ENCODE data around the gene LRRC8A.
"Not testable (repeated sequence)": the region's sequence is repeated elsewhere in the genome, so short reads cannot be mapped to it uniquely, and the experiment has no call there.

LRRC8A gene

DNA sequence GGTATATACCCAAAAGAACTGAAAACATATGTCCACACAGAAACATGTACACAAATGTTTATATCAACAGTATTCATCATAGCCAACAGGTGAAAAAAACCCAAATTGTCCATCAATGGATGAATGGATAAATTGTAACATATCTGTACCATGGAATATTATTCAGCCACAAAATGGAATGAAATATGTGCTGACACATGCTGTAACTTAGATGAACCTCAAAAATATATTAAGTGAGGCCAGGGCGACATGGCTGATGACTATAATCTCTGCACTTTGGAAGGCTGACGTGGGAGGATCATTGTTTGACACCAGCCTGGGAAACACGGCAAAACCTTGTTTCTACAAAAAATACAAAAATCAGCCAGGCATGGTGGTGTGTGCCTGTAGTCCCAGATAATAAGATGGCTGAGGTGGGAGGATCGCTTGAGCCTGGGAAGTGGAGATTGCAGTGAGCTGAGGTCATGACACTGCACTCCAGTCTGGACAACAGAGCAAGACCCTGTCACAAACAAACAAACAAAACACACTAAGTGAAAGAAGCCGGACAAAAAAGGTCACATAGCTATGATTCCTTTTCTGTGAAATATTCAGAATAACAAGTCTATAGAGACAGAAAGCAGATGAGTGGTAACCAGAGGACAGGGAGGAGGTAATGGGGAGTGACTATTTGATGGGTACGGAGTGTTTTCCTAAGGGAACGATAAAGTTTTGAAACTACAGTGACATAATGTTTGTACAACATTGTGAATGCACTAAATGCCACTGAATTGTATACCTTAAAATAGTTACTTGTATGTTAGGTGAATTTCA, 11.6 kb upstream of the LRRC8A start:
- no peak for DNase-seq

DNA sequence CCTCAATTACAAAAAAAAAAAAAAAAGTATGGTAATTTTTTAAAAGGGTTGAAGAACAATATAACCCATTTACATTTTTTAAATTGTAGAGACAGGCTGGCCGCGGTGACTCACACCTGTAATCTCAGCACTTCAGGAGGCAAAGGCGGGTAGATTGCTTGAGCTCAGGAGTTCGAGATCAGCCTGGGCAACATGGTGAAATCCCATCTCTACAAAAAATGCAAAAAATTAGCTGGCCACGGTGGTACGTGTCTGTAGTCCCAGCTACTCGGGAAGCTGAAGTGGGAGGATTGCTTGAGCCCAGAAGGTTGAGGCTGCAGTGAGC, 11.0 kb upstream of the LRRC8A start:
- DNase-seq, result not testable (repeated sequence)

DNA sequence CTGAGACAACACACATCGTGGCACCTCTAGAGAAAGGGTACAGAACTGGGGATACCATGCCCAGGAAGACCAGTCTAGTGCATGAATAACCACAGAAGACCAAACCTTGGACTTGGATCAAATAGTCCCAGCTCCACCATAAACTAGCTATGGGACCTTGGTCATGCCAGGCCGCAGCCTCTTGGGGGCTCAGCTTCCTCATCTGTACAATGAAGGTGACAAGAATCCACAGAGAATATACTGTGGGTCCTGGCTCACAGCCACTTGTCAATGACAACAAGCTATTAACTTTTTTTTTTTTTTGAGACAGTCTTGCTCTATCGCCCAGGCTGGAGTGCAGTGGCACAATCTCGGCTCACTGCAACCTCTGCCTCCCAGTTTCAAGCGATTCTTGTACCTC, 4.1 kb upstream of the LRRC8A start:
- no peak for DNase-seq

DNA sequence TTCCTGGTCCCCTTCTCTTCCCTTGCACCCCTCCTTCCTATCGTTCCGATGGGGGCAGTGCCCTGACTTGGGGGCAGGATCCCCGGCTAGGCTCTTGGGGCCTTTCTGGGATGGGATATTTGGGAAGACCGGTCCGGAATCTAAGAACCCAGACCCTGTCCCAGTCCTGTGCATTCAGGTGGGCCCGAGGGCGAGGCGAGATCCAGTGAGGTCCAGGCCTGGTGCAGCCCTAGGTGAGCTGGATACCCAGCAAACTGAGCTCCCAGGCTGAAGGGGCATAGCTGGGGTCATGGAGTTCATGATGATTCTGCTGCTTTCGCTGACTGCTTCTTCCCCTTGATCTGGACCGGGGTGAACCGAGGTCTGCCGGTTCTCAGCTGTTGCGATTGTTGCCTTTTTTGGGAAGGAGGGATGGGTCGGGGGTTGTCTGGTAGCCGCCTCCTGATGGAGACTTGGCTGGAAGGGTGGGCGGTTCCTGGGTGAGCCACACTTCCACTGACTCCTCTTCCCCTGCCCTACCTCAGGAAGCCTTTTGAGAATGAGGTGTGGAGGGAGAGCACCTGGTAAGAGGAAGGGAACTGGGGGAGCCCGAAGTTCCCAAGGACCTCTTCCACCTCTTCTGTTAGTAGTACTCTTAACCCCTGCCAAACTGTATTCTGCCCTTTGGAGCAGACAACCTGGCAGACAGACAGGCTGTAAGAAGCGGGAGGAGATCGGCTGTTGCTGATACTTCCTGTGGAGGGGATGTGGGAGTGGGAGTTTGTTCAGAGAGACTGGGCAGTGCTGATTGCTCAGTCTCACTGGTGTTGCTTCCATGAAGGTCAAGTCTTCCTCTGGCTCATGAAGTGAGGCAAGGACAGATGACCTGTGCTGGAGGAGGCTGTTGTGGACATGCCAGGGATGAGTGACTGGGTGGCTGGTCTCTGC, 1.0 kb downstream of the LRRC8A start:
- no peak for DNase-seq

DNA sequence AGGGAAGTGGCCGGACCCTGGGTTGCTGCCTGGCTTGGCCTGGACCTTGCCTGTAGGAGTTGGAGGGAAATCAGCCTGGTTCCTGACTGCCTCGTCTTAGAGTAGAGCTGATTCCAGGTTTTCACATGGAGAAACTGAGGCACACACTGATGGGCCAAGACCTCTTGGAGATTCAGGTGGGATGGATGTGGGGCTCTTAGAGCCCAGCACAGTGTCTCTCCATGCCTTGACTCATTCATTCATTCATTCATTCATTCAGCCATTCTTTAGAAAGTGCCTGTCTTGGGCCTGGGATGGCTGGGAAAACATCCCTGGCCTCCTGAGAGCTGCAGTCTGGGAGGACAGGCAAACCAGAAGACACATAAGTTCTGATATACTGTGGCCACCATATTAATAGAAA, 2.2 kb downstream of the LRRC8A start:
- no peak for DNase-seq

DNA sequence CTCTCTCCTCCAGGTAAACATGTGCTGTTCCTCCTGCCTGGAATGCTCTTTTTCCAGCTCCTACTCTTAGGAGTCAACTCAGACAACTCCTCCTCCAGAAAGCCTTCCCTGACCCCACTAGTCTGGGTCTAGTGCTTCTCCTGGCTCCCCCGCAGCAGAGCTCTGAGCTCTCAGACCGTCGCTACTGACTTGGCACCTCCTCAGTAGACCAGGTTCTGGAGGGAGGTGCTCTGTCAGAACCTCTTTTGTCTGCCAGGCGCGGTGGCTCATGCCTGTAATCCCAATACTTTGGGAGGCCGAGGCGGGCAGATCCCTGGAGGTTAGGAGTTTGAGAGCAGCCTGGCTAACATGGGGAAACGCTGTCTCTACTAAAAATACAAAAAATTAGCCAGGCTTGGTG, 3.4 kb downstream of the LRRC8A start:
- no peak for DNase-seq

DNA sequence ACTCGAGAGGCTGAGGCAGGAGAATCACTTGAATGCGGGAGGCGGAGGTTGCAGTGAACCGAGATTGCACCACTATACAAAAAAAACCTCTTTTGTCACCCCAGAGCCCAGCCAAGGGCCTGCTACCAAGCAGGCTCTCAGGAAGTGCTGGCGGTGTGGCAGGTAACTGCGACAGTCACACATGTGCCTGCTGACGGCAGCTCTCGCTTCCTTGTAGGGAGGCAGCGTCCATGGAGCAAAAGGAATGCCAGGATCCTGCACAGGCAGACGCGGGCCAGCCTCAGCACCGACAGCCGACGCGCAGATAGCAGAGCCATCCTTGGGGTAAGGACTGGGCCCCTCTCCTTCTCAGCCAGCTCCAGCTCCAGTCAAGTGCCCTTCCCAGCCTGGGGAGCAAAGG, 3.9 kb downstream of the LRRC8A start:
- no peak for DNase-seq

DNA sequence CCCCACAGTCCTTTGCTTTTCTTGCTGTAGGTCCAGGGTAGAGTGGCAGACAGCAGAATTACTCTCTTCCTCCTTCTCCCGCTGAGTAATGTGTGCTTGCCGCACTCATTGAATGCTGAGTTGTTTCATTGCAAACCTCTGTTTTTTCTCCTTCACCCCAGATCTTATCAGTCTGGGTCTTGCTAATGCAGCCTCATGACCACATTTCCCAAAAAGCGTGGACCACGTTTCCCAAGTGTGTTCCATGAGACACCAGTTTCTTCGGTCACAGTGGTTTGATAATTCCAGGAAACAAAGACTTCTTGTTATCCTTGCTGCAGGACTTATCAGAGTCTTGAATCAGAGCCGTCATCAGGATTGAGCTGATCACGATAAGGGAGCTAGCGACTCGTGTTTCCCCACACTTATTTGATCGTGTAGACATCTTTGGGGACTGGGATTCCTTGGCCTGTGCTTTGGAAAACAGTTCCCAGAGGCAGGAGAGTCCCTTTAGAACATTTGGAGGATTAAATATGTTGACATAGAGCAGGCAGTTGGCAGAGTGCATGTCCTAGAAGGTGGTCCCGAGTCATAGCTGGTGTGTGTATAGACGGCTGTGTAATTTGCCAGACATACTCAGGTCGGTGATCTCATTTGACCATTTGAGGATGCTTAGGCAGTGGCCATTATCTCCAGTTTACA, 4.4 kb downstream of the LRRC8A start:
- no peak for DNase-seq

DNA sequence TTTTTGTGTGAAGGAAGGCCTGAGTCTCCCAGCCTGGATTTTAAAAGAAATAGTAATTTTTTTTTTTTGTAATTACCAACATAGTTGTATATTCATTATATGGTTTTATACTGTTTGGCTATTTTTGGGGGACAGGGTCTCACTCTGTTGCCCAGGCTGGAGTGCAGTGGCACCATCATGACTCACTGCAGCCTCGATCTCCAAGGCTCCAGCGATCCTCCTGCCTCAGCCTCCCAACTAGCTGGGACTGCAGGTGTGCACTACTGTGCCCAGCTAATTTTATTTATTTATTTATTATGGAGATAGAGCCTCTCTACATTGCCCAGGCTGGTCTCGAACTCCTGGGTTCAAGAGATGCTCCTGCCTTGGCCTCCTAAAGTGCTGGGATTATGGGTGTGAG, 5.1 kb downstream of the LRRC8A start:
- no peak for DNase-seq

DNA sequence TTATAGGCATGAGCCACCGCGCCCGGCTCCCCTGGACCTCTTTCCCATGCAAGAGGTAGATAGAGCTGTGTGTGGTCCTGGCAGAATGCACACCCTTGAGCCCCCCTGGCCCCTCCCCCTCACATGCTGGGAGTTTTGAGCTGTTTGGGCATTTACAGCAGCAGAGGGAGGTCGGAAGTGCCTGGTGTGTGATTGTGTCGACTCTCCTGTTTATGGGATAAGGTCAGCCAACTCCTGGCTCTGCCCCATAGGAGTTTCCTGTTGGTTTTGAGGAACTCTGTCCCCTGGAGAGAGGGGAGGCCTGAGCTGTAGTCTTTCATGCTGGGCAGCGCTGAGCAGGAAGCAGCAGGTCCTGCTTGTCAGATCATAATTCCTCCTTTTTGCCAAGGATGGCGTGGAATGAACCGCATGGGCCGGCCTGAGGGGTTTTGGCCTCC, 6.0 kb downstream of the LRRC8A start:
- no peak for DNase-seq

DNA sequence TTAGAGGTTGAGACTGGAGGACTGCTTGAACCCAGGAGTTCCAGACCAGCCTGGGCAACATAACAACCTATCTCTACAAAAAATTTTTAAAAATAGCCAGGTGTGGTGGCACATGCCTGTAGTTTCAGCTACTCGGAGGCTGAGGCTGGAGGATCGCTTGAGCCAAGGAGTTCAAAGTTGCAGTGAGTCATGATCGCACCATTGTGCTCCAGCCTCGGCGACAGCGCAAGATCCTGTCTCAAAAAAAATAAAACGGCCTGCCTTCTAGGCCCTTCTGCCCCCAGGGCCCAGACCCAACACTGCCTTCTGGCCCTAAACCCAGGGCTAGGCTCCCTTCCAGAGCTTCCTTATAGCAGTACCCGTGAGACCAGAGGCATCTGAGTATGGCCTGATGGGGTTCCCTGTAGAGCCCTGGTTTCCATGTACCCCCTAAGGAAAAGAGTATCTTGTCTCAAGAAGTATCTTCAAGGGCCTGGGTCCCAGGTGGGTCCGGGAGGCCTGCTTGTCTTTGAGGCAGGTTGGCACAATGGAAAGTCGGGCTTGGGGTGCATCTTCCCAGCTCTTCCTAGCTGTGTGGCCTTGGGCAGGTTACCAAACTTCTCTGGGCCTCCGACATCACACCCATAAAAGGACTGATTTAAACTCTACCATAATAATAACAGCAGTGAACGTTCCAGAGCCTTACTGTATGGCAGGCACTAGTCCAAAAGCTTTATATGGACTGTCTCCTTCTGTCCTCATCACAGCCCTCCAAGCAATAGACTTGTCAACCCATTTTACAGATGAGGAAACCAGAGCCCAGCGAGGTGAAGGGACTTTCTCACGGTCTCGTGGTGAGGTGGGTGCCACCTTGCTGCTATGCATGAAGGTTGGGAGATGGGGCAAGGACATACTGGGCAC, 9.6 kb downstream of the LRRC8A start:
- DNase-seq, result no peak

DNA sequence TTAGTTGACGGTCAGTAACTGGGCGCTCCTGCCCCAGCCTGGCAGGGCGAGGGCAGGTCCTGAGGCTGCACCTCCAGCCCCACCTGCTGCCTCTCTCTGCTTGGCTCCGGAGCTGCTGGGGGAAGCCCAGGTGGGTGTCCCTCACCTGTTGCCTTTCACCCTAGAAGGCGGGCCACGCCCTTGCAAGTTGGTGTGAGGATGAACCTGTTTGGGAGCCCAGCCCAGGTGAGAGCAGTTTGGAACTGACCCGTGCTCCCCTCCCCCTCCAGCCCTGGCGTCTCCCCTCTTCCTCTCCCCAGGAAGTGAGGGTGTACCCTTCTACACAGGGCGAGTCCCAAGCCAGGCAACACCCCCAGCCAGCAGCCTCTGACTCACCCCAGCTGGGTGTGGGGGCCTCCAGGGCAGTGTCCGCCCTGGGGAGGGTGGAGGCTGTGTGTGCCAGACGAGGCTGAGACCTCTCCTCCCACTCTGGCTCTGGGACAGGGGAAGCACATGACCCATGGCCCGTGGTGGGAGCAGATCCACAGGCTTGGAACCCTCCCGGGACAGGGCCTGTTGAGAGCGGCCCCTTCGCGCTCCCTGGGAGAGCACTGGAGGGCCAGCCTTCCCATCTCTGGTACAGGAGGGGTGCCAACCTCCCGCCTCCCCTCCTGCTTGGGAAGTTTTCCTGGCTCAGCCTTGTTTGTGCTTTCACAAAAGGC, 10.4 kb downstream of the LRRC8A start:
- peak; percentile 77 for DNase-seq

DNA sequence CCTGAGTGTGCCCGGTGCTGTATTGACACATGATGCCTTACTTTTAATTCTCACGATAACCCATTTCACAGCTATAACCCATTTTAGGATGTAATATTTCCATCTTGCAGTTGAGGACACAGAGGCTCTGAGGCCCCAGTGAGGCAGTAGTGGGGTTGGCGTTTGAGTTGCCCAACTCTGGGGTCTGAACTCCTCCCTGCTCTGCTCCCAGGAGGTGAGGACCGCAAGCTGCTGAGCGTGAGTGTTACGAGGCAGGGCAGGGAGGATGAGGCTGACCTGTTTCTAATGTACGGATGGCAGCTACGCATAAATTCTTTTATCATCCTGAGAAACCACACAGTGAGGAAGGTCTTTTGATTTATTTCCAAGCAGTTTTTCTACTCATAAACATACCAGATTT, 11.4 kb downstream of the LRRC8A start:
- DNase-seq, result no peak

DNA sequence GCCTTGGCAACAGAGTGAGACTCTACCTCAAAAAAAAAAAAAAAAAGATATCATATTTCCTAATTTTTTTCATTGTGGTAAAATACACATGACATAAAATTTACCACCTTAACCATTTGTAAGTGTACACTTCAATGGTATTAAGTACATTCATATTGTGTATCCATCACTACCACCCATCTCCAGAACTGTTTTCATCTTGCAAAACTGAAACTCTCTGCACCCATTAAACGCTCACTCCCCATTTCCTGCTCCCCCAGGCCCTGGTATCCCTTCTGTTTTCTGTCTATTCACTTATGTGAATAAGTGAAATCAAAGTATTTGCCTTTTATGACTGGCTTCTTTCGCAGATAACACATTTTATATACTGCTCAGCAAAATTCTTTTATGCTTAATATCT, 12.8 kb downstream of the LRRC8A start:
- DNase-seq, result no peak

DNA sequence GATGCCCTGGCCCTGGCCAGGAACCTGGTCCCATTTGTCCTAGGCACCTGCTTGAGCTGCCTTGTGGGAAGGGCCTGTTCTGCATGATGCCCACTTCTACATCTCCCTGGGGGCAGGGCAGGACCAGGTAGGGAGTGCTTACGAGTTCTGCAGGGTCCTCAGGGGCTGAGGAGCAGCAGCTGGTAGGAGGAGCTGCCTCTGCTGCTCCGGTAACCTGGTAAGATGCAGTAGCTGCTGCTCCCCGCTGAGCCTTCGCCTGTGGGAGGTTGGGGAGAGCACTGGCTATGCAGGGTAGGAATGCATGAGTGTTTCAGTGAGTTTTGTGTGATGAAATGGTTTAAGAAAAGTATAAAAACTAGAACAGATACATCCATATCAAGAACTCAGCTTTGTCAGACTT, 13.6 kb downstream of the LRRC8A start:
- no peak for DNase-seq

DNA sequence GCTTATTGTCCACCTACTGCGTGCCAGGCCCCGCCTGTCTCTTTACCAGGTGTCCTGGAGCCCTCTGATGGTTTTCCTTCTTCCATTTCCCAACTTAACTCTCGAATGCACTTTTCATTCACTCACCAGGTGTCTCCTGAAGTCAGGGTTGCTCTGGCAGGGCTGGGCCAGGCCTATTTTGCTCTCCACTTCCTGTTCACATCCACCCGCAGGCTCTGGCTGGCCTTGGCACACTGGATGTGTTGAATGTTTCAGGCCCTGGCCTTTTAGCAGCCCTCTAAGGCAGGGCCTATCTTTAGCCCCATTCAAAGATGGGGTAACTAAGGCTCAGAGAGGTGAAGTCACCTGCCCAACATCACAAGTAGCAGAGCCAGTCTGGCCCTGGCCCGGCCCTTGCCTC, 16.4 kb downstream of the LRRC8A start:
- no peak for DNase-seq

DNA sequence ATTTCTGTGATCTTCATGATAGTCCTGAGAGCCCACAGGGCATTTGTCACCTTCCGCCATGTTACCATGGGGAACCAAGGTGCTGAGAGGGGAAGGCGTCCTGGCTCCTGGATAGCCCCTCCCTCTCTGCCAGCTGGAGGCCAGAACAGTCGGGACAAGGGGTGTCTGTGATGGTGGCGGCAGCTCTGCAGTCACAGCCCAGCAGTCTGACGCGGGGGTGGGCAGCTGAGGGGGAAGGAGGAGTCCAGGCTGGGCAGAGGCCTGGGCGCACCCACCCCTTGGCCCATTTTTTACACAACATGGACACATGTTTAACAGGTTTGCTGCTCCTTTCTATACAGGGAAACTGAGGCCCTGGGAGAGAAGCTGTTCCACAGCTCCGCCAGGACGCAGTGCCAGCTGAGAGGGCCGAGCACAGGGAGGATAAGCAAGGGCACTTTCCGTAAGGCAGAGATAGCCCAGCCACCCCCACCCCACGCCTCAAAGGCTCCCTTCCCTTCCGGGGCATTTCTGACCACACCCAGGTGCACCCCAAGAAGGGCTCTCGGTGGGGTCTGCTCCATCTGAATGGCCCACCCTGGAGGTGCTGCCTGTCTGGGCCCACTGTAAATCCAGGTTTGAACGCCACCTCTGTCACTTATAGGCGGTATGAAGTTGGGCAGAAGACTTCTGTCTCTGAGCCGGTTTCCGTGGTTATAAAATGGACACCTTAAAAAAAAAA, 17.1 kb downstream of the LRRC8A start:
- DNase-seq, result no peak

DNA sequence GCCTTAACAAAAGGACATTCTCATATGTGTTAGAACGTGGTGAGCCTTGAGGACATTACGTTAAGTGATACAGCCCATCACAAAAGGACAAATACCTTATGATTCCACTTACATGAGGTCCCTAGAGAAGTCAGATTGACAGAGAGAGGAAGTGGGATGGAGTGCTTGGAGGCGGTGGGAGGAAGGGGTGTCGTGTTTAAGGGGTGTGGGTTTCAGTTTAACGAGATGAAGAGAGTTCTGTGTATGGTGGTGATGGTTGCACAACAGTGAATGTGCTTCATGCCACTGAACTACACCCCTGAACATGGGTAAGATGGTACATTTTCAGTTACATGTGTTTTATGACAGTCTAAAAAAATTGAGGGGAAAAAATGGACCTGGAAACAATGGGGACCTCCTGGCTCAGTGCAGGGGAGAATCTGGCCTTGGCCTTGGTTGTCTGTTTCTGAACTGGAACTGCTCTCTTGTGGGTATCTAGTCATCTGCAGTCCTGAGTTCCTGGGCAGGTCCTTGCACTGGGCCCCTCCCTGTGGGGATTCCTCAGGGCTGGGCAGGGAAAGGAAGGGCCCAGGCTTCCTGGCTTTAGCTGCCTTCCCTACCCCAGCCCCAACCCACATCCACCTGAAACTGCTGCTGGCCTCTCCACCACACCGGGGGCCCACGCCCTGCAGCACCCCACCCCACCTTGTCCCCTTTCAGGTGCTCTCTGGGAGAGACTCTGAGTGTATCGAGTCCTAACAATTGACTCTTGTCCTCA, 17.8 kb downstream of the LRRC8A start:
- no peak for DNase-seq

DNA sequence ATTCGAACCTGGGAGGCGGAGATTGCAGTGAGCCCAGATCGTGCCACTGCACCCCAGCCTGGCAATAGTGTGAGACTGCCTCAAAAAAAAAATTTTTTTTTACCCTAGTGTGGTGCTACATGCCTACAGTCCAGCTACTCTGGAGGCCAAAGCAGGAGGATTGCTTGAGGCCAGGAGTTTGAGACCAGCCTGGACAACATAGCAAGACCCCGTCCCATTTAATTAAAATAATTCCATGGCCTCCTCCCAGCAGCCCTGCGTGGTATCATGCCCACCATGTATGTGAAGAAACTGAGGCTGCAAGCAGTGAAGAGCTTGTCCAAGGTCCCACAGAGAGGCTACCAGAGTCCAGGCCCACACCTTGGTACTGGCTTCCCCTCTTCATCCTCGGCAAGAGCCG, 19.4 kb downstream of the LRRC8A start:
- no peak for DNase-seq

DNA sequence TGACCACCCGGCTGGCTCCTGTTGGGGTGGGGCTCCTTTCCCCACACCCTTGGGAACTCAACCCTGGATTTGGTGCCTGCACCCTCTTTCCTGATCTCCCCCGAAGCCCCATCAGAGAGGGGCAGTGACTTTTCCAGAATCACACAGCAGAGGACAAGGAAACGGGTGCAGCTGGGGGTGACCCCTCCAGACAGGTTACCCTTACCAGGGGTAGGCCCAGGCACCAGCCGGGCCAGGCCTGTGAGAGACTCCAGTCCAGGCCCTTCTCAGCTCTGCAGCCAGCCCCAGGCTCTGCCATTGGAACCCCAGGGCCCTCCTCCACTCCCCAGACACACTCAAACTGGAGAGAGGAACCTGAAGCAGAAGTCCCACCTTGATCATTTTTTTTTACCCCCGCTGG, 19.9 kb downstream of the LRRC8A start:
- no peak for DNase-seq
